DOHH2 (cell line): Measurements from ENCODE around the gene HMGXB3.

Source experiments
- H3F3A ChIP-seq: fragments of 200-600 bp; sonication (generic), shearing (Covaris generic); 2 replicates; pipeline ENCODE4 v1.6.0; 2016; ENCODE audit warnings: antibody characterized with exemption, mild to moderate bottlenecking; ENCODE audit not compliant: control insufficient read depth, insufficient read depth
- H3K27ac ChIP-seq: fragments of 200-600 bp; sonication (generic); 2 replicates; pipeline ENCODE4 v1.5.1; 2014; ENCODE audit warnings: low read depth, mild to moderate bottlenecking, low read length, moderate library complexity
- H3K27me3 ChIP-seq: fragments of 200-600 bp; sonication (generic); 2 replicates; pipeline ENCODE4 v1.6.1; 2014; ENCODE audit warnings: mild to moderate bottlenecking, low read length, mixed read lengths; ENCODE audit not compliant: control insufficient read depth
- H3K36me3 ChIP-seq: fragments of 200-600 bp; sonication (generic); 2 replicates; pipeline ENCODE4 v1.6.1; 2014; ENCODE audit warnings: mild to moderate bottlenecking, low read length, moderate library complexity, mixed read lengths; ENCODE audit not compliant: control insufficient read depth
- H3K4me1 ChIP-seq: fragments of 200-600 bp; sonication (generic); 2 replicates; pipeline ENCODE4 v1.6.1; 2014; ENCODE audit warnings: mild to moderate bottlenecking, low read length, mixed read lengths; ENCODE audit not compliant: control insufficient read depth
- H3K4me2 ChIP-seq: fragments of 200-600 bp; sonication (generic); 2 replicates; pipeline ENCODE4 v1.6.0; 2014; ENCODE audit warnings: mild to moderate bottlenecking, low read length, moderate library complexity
- H3K4me3 ChIP-seq: fragments of 200-600 bp; sonication (generic); 2 replicates; pipeline ENCODE4 v1.5.1; 2014; ENCODE audit warnings: mild to moderate bottlenecking, low read length, mixed read lengths
- H3K79me2 ChIP-seq: fragments of 200-600 bp; sonication (generic); 2 replicates; pipeline ENCODE4 v1.6.1; 2014; ENCODE audit warnings: mild to moderate bottlenecking, low read length, mixed read lengths; ENCODE audit not compliant: control insufficient read depth
- H3K9me2 ChIP-seq: fragments of 200-600 bp; sonication (generic); replicated peaks from 2 replicates; pipeline ENCODE4 v1.6.1; 2014; ENCODE audit warnings: mild to moderate bottlenecking, low read length, mixed read lengths; ENCODE audit not compliant: control insufficient read depth
- H3K9me3 ChIP-seq: fragments of 200-600 bp; sonication (generic); 2 replicates; pipeline ENCODE4 v1.6.1; 2014; ENCODE audit warnings: antibody characterized with exemption, low read length, mixed read lengths; ENCODE audit not compliant: control insufficient read depth, insufficient read depth
- H4K20me1 ChIP-seq: fragments of 200-600 bp; sonication (generic); 2 replicates; pipeline ENCODE4 v1.6.0; 2014; ENCODE audit warnings: low read depth, mild to moderate bottlenecking, antibody characterized with exemption, low read length, moderate library complexity; ENCODE audit not compliant: control insufficient read depth, insufficient read depth
- EZH2phosphoT487 ChIP-seq: fragments of 200-600 bp; sonication (generic); IDR thresholded peaks from 2 replicates; pipeline ENCODE4 v1.6.1; 2017; ENCODE audit warnings: borderline replicate concordance, mild to moderate bottlenecking, antibody characterized with exemption, low read length, moderate library complexity, mixed read lengths
- TF ChIP-seq, protein P1 (sequence below): fragments of 200-600 bp; sonication (generic); IDR thresholded peaks from one replicate; pipeline ENCODE4 v1.5.1; 2014; ENCODE audit warnings: antibody characterized with exemption, mild to moderate bottlenecking, low read depth, low read length; ENCODE audit not compliant: poor library complexity, severe bottlenecking

Gene HMGXB3

DNA sequence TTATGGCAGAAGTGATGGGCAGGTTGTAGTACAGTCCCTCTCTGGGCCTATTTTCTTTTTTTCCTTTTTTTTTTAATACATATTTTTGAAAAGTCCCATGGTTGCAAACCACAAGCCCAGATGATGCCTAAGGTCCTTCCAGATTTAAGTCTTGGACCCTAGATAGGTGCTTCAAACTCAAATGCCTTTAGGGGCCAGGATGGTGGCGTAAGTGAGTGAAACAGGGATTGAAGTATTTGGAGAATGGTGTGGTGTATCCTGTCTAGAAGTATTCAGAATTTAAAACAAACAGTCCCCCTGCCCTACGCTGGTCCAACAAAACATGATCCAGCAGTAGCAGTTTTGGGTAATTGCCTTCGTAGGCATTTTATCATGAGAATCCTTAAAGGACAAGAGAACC is 2.3 kb upstream of the HMGXB3 start:
- H3K27me3 ChIP-seq = no peaks in the 10 kb centered on the region
- H3K4me2 ChIP-seq = no peak overlapping the region
- H4K20me1 ChIP-seq = peaks cover 7% of the 10 kb centered on the region; the same call in 1 of the 2 replicates
- H3K9me2 ChIP-seq = no peaks in the 10 kb centered on the region
- peaks cover 21% of the 10 kb centered on the region for H3K4me1 ChIP-seq
- peaks cover 20% of the 10 kb centered on the region for H3K36me3 ChIP-seq
- no peak overlapping the region for H3K27ac ChIP-seq
- H3K79me2 ChIP-seq = peaks cover 37% of the 10 kb centered on the region
- H3F3A ChIP-seq = peaks cover 13% of the 10 kb centered on the region
- H3K4me3 ChIP-seq = no peak overlapping the region
- TF ChIP-seq, protein P1, sequence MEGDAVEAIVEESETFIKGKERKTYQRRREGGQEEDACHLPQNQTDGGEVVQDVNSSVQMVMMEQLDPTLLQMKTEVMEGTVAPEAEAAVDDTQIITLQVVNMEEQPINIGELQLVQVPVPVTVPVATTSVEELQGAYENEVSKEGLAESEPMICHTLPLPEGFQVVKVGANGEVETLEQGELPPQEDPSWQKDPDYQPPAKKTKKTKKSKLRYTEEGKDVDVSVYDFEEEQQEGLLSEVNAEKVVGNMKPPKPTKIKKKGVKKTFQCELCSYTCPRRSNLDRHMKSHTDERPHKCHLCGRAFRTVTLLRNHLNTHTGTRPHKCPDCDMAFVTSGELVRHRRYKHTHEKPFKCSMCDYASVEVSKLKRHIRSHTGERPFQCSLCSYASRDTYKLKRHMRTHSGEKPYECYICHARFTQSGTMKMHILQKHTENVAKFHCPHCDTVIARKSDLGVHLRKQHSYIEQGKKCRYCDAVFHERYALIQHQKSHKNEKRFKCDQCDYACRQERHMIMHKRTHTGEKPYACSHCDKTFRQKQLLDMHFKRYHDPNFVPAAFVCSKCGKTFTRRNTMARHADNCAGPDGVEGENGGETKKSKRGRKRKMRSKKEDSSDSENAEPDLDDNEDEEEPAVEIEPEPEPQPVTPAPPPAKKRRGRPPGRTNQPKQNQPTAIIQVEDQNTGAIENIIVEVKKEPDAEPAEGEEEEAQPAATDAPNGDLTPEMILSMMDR = no peak
- TF ChIP-seq EZH2phosphoT487 = no peak
- no peaks in the 10 kb centered on the region for H3K9me3 ChIP-seq

DNA sequence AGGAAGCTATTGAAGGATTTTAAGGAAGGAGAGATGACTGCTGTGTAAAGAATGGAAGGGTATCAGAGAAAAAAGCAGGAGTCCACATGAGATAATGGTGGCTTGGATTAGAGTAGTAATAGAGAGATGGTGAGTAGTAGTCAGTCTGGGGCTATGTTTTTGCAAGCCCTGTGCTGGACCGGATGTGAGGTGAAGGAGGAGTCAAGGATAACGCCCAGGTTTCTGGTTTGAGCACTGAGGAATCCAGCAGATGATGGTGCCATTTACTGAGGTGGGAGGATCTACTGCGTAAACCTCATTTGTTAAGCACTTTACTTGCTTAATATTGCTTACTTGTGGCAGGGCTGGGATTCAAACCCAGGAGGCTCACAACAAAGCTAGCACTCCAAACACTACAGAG is 1.2 kb upstream of the HMGXB3 start:
- H3K27ac ChIP-seq = peak overlapping the region; percentile 61; the same call in 1 of the 2 replicates
- H3K9me3 ChIP-seq = no peaks in the 10 kb centered on the region
- peak overlapping the region; percentile 88 for H3K4me3 ChIP-seq
- H4K20me1 ChIP-seq = peaks cover 7% of the 10 kb centered on the region; the same call in 1 of the 2 replicates
- H3K9me2 ChIP-seq = no peaks in the 10 kb centered on the region
- H3K4me2 ChIP-seq = peak overlapping the region; percentile 96
- no peak for TF ChIP-seq EZH2phosphoT487
- TF ChIP-seq, protein P1 = no peak
- H3K27me3 ChIP-seq = no peaks in the 10 kb centered on the region
- H3K36me3 ChIP-seq = peaks cover 27% of the 10 kb centered on the region
- peaks cover 47% of the 10 kb centered on the region for H3K79me2 ChIP-seq
- peaks cover 13% of the 10 kb centered on the region for H3F3A ChIP-seq
- peaks cover 21% of the 10 kb centered on the region for H3K4me1 ChIP-seq

DNA sequence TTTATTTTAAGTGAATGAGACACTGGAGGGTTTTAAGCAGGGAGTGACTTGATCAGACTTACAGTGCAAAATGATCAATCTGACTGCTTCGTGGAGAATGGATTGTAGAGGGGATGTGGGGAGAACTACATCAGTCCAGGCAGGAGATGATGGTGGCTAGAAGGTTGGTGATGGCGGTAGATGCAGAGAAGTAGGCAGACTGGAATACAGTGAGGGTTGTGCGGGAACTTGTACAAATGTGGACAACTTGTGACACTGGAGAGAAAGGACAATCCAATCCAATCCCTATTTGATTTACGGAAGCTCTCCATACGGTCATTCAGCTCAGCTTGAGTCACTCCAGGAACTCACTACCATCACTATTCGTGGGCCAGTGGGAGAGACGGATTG is 678 bp upstream of the HMGXB3 start:
- Histone ChIP-seq H3K79me2 (peaks cover 52% of the 10 kb centered on the region), H3K9me3 (no peaks in the 10 kb centered on the region), H4K20me1 (peaks cover 7% of the 10 kb centered on the region; the same call in 1 of the 2 replicates)

More for the DNA sequence above, 678 bp upstream of the HMGXB3 start:
- H3K36me3 ChIP-seq = peaks cover 32% of the 10 kb centered on the region
- TF ChIP-seq, protein P1 = no peak
- no peak for TF ChIP-seq EZH2phosphoT487
- no peaks in the 10 kb centered on the region for H3K9me2 ChIP-seq
- H3K4me1 ChIP-seq = peaks cover 21% of the 10 kb centered on the region
- H3F3A ChIP-seq = peaks cover 13% of the 10 kb centered on the region
- peak overlapping the region; percentile 61 for H3K27ac ChIP-seq
- no peaks in the 10 kb centered on the region for H3K27me3 ChIP-seq
- H3K4me2 ChIP-seq = peak overlapping the region; percentile 96
- peak overlapping the region; percentile 88 for H3K4me3 ChIP-seq
